HG03378 (cell line): ENCODE data around the gene PEX1.
"Not testable (repeated sequence)": the region's sequence is repeated elsewhere in the genome, so short reads cannot be mapped to it uniquely, and the experiment has no call there.

Experiments
- ATAC-seq: cut with Tn5 transposase; IDR thresholded peaks from one replicate; pipeline ENCODE4 v1.9.1; 2021; ENCODE audit warnings: mild to moderate bottlenecking, moderate library complexity; ENCODE audit not compliant: unreplicated experiment

The PEX1 gene

GRCh38 chr7:92506363-92506762 is 22.0 kb downstream of the PEX1 start:
- ATAC-seq, result no peak

- ATAC-seq, result no peak
These were observed 23.8 kb downstream of the PEX1 start for GRCh38 chr7:92504563-92504962.

GRCh38 chr7:92503767-92504166 is 24.6 kb downstream of the PEX1 start:
- ATAC-seq, result no peak

- ATAC-seq, result no peak
These were observed 29.8 kb downstream of the PEX1 start for GRCh38 chr7:92498557-92498956.

- no peak for ATAC-seq
These were observed 31.4 kb downstream of the PEX1 start for GRCh38 chr7:92496876-92497275.

GRCh38 chr7:92489634-92490033 is 38.7 kb downstream of the PEX1 start:
- ATAC-seq, result no peak

- no peak for ATAC-seq
These were observed 40.5 kb downstream of the PEX1 start for GRCh38 chr7:92487804-92488203.

- ATAC-seq, result no peak
These were observed 42.3 kb downstream of the PEX1 start for GRCh38 chr7:92485974-92486373.

- ATAC-seq, result no peak
These were observed 42.9 kb downstream of the PEX1 start for GRCh38 chr7:92485267-92485892.

GRCh38 chr7:92484226-92484625 is 44.1 kb downstream of the PEX1 start:
- ATAC-seq, result not testable (repeated sequence)

GRCh38 chr7:92483624-92484023 is 44.7 kb downstream of the PEX1 start:
- ATAC-seq, result not testable (repeated sequence)

GRCh38 chr7:92479146-92479545 is 49.2 kb downstream of the PEX1 start:
- ATAC-seq, result not testable (repeated sequence)

- ATAC-seq, result no peak
These were observed 49.6 kb downstream of the PEX1 start for GRCh38 chr7:92478711-92479110.

- ATAC-seq, result no peak
These were observed 50.2 kb downstream of the PEX1 start for GRCh38 chr7:92478095-92478494.

- not testable (repeated sequence) for ATAC-seq
These were observed 50.6 kb downstream of the PEX1 start, which contains the start of gene ERVW-1 for GRCh38 chr7:92477681-92478080. TSS of gene ERVW-1 (minus strand) at chr7:92477946. CDS start at chr7:92470381, 7,565 bp downstream.

GRCh38 chr7:92475851-92476590 is 52.3 kb downstream of the PEX1 start:
- ATAC-seq, result not testable (repeated sequence)

- not testable (repeated sequence) for ATAC-seq
These were observed 53.0 kb downstream of the PEX1 start for GRCh38 chr7:92475261-92475770.

- ATAC-seq, result not testable (repeated sequence)
These were observed 54.3 kb downstream of the PEX1 start for GRCh38 chr7:92473989-92474388.

GRCh38 chr7:92468589-92468988 is 59.7 kb downstream of the PEX1 start:
- not testable (repeated sequence) for ATAC-seq

- no peak for ATAC-seq
These were observed 61.6 kb downstream of the PEX1 start for GRCh38 chr7:92466682-92467081.

- ATAC-seq, result no peak
These were observed 63.8 kb downstream of the PEX1 start for GRCh38 chr7:92464515-92464914.

GRCh38 chr7:92462560-92462959 is 65.8 kb downstream of the PEX1 start:
- ATAC-seq, result no peak
